HEK293 (cell line): ENCODE measurements around the gene CD276.

Source experiments
- TF ChIP-seq, protein P1 (sequence below): fragments of 450-650 bp; formaldehyde crosslinking; IDR thresholded peaks from 2 replicates; pipeline ENCODE4 v1.5.1; 2016; ENCODE audit warnings: missing biosample characterization, missing genetic modification characterization, low read depth
- TF ChIP-seq, protein P2 (sequence below): fragments of 450-650 bp; formaldehyde crosslinking; IDR thresholded peaks from 2 replicates; pipeline ENCODE4 v1.5.1; 2016; ENCODE audit warnings: missing biosample characterization, missing genetic modification characterization, borderline replicate concordance

DNA sequence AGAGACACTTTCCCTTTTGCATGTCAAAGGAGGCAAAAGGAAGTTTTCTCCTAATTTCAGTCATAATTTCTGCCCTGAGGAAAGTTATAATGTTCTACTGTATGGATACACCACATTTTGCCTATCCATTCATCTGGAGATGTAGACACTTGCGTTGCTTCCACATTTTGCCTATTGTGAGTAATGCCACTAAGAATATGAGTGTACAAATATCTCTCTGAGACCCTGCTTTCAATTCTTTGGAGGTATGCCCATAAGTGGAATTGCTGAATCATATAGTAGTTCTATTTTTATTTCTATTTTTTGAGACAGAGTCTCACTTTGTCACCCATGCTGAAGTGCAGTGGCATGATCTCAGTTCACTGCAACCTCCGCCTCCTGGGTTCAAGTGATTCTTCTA lies 3.6 kb upstream of the CD276 start:
- TF ChIP-seq, protein P1, sequence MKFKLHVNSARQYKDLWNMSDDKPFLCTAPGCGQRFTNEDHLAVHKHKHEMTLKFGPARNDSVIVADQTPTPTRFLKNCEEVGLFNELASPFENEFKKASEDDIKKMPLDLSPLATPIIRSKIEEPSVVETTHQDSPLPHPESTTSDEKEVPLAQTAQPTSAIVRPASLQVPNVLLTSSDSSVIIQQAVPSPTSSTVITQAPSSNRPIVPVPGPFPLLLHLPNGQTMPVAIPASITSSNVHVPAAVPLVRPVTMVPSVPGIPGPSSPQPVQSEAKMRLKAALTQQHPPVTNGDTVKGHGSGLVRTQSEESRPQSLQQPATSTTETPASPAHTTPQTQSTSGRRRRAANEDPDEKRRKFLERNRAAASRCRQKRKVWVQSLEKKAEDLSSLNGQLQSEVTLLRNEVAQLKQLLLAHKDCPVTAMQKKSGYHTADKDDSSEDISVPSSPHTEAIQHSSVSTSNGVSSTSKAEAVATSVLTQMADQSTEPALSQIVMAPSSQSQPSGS (tag by site-specific recombination) = no peak
- TF ChIP-seq, protein P2, sequence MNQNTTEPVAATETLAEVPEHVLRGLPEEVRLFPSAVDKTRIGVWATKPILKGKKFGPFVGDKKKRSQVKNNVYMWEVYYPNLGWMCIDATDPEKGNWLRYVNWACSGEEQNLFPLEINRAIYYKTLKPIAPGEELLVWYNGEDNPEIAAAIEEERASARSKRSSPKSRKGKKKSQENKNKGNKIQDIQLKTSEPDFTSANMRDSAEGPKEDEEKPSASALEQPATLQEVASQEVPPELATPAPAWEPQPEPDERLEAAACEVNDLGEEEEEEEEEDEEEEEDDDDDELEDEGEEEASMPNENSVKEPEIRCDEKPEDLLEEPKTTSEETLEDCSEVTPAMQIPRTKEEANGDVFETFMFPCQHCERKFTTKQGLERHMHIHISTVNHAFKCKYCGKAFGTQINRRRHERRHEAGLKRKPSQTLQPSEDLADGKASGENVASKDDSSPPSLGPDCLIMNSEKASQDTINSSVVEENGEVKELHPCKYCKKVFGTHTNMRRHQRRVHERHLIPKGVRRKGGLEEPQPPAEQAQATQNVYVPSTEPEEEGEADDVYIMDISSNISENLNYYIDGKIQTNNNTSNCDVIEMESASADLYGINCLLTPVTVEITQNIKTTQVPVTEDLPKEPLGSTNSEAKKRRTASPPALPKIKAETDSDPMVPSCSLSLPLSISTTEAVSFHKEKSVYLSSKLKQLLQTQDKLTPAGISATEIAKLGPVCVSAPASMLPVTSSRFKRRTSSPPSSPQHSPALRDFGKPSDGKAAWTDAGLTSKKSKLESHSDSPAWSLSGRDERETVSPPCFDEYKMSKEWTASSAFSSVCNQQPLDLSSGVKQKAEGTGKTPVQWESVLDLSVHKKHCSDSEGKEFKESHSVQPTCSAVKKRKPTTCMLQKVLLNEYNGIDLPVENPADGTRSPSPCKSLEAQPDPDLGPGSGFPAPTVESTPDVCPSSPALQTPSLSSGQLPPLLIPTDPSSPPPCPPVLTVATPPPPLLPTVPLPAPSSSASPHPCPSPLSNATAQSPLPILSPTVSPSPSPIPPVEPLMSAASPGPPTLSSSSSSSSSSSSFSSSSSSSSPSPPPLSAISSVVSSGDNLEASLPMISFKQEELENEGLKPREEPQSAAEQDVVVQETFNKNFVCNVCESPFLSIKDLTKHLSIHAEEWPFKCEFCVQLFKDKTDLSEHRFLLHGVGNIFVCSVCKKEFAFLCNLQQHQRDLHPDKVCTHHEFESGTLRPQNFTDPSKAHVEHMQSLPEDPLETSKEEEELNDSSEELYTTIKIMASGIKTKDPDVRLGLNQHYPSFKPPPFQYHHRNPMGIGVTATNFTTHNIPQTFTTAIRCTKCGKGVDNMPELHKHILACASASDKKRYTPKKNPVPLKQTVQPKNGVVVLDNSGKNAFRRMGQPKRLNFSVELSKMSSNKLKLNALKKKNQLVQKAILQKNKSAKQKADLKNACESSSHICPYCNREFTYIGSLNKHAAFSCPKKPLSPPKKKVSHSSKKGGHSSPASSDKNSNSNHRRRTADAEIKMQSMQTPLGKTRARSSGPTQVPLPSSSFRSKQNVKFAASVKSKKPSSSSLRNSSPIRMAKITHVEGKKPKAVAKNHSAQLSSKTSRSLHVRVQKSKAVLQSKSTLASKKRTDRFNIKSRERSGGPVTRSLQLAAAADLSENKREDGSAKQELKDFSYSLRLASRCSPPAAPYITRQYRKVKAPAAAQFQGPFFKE (tag by site-specific recombination) = no peak
